HT-29 (cell line): ENCODE data around the gene YBX2. TPM values are rescaled to one million over a fixed set of nuclear protein-coding genes. Genes with fewer than 3 reads are reported as not detected.
A peak's percentile ranks its signal among the peaks of the same experiment; 100 is the strongest.

Experiments used
- DNase-seq: peaks from one replicate; pipeline ENCODE4 v3.0.0-alpha.2; 2015; ENCODE audit warnings: low spot score
- total RNA-seq: library from RNA; depleted of rRNA; stranded (reverse); fragments of >200 nt; shearing (Covaris generic); gene quantifications from 2 replicates; pipeline ENCODE4 v1.2.3, GENCODE V29; 2014

Gene YBX2
- total RNA-seq, 1 experiment from 2014 or later: 19.4 TPM

DNA sequence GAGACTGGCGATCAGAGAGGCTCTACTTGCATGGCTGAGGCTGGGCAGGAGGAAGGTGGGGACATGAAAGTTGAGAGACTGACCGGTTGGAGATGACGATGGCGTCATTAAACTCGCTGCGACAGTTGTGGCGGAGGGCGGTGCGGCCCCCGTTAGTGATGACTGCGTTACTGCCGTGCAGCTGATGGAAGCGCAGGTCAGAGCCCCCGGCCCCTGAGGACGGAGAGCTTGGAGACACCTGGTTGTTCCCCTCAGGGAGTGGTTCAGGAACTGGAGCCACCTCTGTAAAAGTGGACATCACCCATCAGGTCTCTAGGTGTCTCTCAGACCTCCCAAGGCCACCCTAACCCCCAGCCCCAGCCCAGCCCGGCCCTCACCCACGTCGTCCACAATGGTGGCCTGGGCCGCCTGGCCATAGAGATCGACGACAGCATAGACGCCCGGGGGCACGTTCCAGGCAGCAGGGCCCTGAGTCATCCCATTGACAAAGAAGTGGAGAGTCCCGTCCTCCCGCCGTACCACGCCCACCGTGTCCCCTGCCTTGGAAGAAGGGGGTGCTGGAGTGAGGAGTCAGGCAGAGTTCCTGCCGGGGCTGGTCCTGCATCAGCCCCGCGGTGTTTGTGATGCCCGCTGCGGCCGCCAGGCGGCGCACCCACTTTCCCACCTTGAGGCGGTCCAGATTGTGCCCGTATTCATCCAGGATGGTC is 29.4 kb upstream of the YBX2 start:
- peak; percentile 20 for DNase-seq

DNA sequence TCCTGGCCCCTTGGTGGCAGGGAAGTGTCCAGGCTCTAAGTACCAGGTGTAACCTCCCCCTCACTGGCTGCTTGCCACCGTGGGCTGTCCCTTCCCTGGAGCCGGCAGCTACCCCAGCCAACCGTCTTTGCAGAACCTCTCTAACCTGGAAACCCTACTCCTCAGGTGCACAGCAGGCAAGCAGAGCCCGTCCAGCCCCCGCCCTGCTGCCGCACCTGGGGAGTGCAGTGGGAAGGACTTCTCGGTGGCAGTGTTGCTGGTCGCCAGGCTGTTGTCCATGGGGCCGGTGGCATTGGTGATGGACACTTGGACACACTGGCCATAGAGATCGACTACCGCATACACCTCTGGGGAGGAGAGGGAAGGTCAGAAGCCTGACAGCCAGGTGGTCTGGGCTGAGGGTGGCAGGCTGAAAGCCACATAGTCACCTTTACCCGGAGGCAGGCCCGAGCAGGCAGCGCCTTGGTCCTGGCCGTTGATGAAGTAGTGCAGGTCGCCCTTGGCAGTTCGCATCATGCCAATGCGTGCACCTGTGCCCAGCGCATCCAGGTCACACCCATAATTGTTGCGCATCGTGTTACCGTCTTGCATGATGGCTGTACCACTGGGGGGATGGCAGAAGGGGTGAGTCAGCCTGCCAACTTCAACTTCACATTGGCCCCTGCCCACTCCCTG is 28.2 kb upstream of the YBX2 start:
- no peak for DNase-seq

DNA sequence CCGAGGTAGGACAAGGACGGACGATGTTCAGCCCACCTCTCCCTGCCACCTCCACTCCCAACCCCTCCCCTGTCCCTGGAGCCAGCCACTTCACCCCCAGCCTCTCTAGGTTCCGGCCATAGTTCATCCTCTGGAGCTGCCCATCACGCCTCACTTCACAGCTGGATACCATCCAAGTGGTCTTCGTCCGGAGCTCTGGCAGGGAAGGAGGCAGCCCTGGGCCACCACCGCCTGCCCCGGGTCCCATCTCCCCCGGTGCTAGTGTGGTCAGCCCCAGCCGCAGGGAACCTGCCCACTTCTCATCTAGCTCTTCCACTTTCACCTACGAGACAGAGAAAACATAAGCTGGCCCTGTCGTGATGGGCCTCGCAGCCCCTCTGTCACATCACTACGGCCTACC is 27.0 kb upstream of the YBX2 start:
- DNase-seq: no peak

DNA sequence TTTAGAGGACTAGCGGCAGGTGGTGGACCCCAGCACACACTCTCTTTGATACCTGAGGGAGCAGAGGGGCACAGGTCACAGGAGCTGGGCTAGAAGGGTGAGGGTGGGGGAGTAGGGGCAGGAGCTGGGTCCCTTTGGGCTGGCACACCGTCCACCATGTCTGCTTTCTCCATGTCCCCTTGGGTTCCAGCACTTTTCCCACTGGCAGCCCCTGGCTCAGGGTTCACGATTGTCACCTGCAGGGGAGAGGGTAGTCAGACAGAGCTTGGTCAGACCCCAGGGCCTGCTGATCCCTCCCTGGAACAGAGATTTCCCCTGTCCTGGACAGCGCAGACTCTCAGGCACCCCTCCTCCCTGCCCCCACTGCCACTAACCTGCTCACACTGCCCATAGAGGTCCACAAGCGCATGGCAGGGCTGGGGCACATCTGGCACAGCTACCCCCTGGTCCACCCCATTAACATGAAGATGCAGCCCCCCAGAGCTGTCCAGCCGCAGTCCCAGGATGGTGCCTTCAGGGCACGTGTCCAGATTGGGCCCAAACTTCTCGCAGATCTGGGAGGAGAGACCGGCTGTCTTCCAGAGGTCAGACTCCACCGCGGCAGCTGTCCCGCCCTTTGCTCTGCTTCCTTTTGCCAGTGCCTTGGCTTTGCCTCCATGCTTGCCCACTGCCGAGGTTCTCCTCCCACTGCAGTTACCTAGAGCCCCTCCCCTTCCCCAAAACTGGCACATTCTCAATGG is 23.9 kb upstream of the YBX2 start:
- DNase-seq: no peak

DNA sequence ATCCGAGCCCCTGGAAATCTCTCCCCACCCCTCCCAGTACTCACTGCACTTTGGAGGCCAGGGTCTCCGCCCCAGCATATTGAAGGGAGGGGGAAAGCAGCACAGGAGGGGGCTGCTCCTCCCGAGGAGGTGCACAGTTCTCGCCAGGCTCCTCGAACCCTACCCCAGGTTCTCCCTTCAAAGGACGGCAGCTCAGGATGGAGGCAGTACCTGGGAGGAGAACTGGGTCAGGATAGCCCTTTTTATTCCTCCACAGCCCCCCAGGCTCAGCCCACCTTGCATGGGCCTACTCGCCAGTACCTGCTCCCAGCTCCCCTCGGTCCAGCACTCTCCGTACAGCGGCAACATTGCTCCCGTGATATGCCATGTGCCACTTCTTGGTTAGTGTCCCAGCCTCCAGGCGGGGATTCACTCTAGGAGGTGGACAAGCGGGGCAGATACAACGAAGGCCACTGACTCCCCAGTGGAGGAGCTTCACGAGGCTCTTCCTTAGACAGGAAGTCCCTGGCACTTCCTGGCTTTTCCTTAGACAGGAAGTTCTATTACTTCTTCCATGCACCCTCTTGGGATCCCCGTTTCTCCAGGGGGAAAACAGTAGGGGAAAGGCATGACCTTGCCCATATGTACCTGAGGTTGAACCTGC is 22.8 kb upstream of the YBX2 start:
- DNase-seq: no peak

DNA sequence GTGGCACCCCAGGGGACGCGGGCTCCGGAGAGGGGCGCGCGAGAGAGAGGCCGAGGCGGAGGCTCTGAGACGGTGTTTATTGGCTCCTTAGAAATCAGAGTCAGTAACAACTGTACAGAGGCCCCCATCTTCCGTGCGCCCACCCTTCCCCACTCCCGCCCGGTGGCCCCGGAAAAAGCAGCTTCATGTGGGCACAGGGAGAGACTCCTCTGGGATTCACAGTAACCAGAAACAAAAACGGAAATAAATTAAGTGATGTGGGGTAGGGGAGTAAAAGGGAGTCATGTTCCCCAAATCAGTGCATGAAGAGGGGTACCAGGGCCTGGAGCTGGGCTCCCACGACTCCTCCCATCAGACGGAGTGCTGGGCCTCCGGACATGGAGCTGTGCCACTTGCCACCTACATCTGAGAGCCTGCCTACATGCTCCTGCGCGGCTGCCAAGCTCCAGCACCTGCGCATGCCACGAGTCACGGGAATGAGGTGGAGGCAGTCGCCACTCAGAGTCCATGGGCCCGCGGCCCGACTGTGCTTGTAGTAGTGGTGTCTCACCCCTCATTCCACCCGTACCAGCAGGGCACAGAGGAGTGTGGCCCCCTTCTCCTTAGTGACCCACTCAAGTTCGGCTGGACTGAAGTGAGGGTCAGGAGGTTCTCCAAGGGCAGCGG is 21.3 kb upstream of the YBX2 start:
- peak; percentile 7 for DNase-seq

DNA sequence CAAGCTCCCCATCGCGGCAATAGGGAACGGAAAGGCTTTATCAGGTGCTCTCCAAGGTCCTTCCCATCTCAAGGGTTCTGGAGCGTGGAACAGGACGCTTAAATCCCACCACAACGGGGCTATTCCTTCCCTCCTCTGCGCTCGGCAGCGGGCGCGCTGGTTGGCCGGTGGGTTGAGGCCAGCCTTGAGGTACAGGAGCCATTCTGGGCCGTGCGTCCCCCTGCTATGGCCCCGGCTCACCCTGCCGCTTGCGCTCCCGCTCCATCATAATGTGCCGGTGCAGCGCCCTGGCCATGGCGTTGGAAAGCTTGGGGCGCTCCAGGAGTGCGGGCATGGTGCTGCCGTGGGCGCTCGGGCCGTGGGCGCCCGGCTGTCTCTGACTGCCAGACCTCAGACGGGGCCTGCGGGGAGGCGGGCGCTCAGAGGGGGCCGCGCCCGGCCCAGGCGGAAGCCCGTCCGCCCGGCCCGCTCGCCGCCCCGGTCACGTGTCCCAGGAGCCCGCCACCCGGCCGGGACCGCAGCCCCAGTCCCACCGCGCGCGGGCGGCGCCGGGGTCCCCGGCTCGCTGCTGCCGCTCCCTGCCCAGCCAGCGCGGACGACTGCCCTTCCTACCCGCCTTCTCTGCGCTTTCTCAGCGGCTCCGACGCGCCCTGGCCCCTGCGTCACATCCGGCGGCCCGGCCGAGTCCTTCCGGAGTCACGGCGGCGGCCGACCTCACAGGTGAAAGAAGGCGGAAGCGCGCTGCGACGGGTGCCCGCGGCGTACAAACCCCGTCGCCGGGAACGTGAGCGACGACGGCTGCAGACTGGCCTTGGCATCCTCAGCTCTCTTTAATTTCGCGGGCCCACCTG is 20.5 kb upstream of the YBX2 start, which contains the start of gene GPS2:
GPS2 (minus strand) TSS at position 642 of the 851 bp plus-strand sequence; CDS start at position 334, 308 bp downstream.
- DNase-seq: peak; percentile 73

DNA sequence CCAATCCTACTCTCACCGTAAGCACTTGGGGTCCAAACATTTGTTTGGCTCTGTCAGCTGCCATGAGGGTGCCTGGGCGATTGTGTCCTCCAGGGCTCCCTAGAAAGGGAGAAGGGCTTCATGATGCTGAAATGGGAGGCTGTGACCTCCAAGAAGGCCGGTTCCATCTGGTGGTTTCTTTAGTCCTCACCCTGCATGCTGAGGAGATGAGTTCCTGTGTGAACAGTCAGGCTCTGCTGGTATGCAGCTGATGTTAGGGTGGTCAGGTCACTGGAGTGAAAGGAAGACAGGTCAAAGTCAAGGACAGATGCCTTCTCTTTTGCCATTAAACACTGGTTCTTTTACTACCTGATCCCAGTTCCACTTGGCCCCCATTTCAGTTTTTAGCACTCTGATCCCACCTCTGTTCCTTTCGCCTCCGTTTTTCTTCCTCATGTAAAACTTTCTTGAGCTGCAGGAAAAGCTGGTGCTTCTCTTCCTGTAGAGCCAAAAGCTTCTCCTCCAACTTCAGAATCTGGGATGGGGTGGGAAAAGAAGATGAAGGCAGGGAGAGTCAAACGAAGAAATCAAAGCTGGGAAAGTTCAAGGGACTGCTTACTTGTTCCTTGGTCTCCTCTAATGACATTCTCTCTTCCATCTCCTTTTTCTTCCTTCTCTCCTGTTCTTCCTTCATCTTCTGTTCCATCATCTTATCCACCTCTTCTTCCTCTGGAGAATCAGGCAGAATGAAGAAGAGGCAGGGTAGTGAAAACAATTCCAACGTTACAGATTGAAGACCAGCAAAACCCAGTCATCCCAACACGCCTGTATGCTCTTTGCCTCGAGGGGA is 19.7 kb upstream of the YBX2 start:
- DNase-seq: peak; percentile 16

DNA sequence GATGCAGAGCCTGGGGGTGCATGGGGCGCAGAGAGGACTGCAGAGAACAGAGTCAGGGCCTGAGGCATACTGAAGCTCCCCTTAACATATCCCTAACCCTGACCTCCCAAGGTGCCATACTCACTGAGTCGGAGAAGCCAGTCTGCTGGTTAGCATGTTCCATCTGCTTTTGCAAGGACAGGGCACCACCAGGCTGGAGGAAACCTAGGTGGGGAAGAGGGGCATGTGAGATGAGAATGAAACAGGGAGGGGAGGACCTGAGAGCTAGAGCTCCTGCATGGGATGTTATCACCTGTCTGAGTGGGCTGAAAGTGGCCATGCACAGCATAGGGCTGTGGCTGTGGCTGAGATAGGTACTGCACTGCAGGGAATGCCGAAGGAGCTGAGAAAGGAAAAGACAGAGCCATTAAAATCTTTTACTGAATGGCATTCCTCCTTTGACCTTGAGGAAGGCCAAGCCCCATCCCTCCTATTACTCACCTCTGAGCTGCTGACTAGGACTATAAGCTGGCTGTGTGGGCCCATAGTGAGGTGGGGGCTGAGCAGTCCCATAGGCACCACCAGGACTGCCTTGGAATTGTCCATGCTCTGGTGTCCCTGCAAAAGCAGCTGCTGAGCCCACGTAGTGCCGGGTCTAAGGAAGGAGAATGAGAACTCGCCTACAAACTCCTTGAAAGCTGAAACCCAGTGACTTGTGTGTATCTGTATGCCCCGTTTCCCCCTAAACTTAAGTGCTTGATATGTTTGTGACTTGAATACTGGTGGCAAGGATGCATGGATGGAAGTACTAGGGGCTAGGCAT is 18.9 kb upstream of the YBX2 start:
- peak; percentile 17 for DNase-seq

DNA sequence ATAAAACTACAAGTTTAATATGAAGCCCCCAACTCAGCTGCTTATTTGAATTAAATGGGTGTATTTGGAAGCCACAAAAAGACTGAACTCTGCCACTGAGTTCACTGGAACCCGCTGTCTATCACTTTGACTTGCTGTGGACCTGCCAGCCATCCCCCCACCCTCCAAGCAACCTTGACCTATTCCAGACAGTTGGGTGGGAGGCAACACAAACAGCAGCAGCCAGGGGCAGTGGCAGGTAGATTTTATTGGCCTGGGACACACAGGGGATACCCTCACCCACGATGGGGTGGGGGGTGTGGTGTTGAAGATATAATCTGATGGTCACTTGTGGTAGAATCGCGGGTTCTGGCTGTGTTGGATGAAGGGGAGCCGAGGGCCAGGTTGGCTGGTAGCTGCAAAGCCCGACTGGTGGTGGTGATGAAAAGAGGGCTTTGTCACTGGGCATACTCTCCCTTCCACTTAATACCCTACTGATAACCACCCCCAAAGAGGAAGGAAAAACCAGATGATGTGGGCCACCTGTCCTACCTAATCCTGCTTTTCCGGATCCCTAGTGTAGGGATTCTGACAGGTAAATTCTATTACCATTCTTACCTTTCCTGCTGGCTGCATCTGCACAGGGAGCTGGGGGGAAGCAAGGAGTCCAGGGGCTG is 18.1 kb upstream of the YBX2 start:
- no peak for DNase-seq

DNA sequence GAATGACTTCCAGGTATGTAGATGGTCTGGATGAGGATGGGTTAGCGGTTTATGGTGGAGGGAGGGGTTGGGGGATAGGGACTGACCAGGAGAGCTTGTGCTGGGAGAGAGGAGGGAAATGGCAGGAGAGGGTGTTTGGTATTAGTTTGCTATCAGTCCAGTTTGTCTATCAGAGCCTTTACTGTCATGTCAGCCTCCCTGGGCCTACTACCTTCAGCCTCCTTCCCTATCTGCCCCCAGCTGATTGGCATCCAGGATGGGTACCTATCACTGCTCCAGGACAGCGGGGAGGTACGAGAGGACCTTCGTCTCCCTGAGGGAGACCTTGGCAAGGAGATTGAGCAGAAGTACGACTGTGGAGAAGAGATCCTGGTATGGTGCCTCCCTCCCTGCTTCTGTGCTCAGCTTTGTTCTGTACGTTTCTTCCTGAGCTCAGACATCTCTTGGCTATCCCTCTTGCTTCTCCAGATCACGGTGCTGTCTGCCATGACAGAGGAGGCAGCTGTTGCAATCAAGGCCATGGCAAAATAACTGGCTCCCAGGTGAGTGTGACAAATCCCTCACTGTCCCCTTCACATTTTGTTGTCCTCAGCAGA is 16.8 kb upstream of the YBX2 start:
- no peak for DNase-seq

DNA sequence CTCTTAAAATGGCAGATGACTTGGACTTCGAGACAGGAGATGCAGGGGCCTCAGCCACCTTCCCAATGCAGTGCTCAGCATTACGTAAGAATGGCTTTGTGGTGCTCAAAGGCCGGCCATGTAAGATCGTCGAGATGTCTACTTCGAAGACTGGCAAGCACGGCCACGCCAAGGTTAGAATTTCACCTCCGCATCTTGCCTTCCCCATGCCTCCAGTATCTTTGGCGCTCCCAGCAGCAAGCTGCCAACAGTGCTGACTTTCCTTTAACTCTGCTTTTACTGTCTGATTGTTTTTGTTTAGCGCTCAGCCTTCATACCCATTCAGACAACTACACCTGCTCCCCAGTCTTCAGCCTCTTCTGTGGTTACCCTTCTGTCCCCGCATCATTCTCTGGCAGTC is 15.2 kb upstream of the YBX2 start:
- DNase-seq: no peak

DNA sequence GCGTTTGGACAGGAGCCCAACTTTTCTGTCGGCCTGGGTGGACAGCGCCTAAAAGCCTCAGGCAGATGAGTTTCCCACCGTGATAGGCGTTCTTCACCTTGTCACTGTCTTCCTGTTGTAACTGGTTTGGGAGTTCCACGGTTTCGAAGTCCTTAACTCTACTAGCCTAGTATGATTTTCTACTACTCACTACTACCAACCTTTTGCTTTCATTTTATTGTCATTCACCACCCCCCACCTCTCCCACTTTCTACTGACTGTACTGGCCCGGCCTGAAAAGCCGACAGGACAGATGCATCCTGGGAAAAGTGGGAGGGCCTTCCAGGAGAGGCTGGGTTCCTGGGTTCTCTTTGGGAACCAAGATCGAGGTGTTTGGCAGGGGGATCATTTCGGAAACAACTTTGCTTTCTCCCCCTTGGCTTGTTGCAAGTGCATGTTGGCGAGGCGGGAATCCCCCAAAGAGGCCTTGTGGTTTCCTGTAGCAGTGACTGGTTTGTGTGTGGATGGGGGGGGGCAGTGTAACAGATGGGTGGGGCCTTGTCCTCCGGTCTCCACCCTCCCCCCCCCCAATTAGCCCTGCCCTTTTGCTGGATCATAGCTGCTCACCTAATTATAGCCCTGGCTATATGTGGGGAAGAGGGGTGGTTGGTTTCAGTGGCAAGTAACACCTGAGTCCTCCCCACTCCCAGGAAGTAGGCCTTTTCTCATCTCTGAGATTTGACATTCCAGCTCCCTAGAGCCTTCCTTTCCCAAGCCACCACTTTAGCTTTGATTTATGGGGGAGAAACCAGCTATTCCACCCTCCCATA is 14.4 kb upstream of the YBX2 start:
- peak; percentile 79 for DNase-seq

DNA sequence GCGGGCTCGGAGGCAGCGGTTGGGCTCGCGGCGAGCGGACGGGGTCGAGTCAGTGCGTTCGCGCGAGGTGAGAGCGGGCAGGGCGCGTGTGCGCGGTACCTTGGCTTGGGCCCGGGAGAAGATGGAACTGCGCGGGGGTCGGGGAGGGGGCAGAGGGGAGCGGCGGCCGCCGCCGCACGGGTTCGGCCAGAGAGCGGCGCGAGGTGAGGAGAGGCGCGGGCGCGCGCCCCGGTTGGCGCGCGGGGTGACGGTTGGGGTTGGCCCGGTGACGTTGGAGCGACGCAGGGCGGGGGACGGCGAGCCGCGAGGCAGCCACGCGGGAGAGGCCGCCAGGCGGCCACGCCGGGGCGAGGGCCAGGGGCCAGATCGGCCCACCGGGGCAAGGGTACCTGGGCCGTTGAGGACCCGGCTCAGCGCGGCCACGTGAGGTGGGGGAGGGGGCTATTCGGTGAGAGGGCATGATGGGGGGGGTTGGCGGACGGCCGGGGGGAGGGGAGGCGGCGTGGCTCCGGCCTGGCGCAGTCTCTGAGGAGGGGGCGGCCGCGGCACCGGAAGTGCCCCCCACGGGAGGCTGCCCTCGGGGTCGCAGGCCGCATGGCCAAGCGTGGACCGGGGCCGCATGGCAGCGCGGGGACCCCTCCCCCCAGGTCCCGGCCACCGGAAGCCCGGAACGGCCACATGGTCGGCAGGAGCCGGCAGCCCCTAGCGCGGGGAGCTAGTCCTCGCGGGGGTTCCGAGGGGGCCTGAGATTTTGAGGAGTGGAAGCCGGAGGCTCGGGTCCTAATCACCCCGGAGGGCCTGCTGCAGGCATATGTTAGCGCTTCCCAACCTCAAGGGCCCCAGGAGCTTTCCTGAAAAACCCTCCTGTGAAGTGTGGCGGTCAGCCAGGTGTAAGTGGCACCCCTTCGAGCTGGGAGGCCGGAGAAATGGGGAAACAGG is 13.5 kb upstream of the YBX2 start:
- peak; percentile 29 for DNase-seq

DNA sequence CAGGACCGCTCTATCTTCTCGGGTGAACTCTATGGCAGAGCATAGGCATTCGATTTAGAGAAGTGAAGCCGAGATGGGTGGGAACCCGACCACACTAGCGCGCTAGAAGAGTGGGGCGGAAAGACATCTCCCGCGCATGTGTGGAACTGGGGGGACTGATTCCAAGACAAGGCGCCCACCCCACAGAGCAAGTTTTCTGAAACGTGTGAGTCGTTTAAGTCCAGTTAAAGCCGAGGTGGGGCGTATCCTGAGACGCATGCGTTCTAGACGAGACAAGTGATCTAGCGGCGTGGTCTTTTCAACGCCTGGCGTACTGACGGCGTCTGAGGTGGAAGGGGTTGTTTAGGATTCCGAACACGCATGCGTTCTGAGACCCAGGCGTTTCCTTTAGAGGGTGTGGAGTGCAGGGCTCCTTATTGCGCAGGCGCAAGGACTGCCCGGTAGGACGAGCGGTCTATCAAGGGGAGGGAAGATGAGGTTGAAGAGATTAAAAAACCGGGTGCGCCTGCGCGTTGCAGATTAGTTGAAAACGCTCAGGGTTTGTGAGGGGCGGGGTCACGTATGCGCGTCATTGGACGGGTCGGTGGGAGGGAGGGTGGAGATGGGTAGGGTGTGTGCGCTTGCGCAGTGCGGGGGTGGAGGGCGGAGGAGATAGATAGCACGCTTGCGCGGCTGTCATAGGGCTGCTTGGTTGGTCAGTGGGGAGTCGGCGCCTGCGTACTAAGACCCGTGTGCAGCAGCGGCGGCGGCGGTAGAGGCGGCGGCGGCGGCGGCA is 12.7 kb upstream of the YBX2 start, which contains the start of gene EIF5A:
EIF5A (plus strand) TSS at position 718 of the 775 bp plus-strand sequence. CDS start 2,008 bp downstream, outside the sequence.
- DNase-seq: peak; percentile 99
